IMR-90 (cell line): ENCODE measurements around the gene OSBPL9. TPM values are rescaled to one million over a fixed set of nuclear protein-coding genes. Genes with fewer than 3 reads are reported as not detected.
A peak's percentile ranks its signal among the peaks of the same experiment; 100 is the strongest.

Experiments used
- ATAC-seq: fragments of 200-7000 bp; cut with Tn5 transposase; 2 replicates; pipeline ENCODE4 v1.9.1; 2020; ENCODE audit warnings: low read depth, mild to moderate bottlenecking, moderate library complexity
- BruUV-seq: library from RNA; stranded (reverse); fragments of 400-500 nt; replicated peaks from 2 replicates; lab custom pipeline; 2021; lab: Mats Ljungman, UMichigan
- CTCF ChIA-PET: fragments of 300-600 bp; formaldehyde crosslinking; extraction: SDS; loops from one replicate; lab custom pipeline; 2021; ENCODE audit warnings: antibody characterized with exemption; lab: Yijun Ruan, JAX
- POLR2A ChIA-PET: fragments of 300-600 bp; sonication (Branson Sonifier 250); formaldehyde crosslinking; loops from one replicate; lab custom pipeline; 2022; ENCODE audit warnings: antibody characterized with exemption; ENCODE audit not compliant: unreplicated experiment; lab: Charles Lee
- DNase-seq: peaks from one replicate; pipeline ENCODE4 v3.0.0; 2013
- H2AFZ ChIP-seq: replicated peaks from 2 replicates; pipeline ENCODE3; 2013; ENCODE audit warnings: low read length, mild to moderate bottlenecking; ENCODE audit not compliant: poor library complexity
- H2AK5ac ChIP-seq: 2 replicates; pipeline ENCODE4 v1.6.1; 2013; ENCODE audit warnings: low read depth, low read length, inconsistent platforms
- H2AK9ac ChIP-seq: replicated peaks from 2 replicates; pipeline ENCODE3; 2013; ENCODE audit warnings: mild to moderate bottlenecking, low read depth, low read length, moderate library complexity; ENCODE audit not compliant: poor library complexity
- H2BK120ac ChIP-seq: 2 replicates; pipeline ENCODE4 v1.6.1; 2013; ENCODE audit warnings: low read depth, low read length, inconsistent platforms
- H2BK15ac ChIP-seq: 3 replicates; pipeline ENCODE4 v1.6.1; 2013; ENCODE audit warnings: low read depth, low read length, inconsistent platforms
- H2BK20ac ChIP-seq: 2 replicates; pipeline ENCODE4 v1.6.1; 2013; ENCODE audit warnings: low read depth, mild to moderate bottlenecking, inconsistent platforms, low read length, moderate library complexity
- H2BK5ac ChIP-seq: 2 replicates; pipeline ENCODE4 v1.6.1; 2013; ENCODE audit warnings: mild to moderate bottlenecking, low read depth, low read length, inconsistent platforms; ENCODE audit not compliant: poor library complexity, severe bottlenecking
- H3K14ac ChIP-seq: replicated peaks from 2 replicates; pipeline ENCODE4 v1.6.1; 2013; ENCODE audit warnings: low read depth, low read length, inconsistent platforms
- H3K18ac ChIP-seq: 2 replicates; pipeline ENCODE4 v1.6.1; 2013; ENCODE audit warnings: low read depth, low read length, control low read depth
- H3K23ac ChIP-seq: 2 replicates; pipeline ENCODE4 v1.6.1; 2013; ENCODE audit warnings: low read depth, low read length, inconsistent platforms
- H3K27ac ChIP-seq: 2 replicates; pipeline ENCODE4 v1.5.1; 2013; ENCODE audit warnings: mild to moderate bottlenecking, control low read depth, low read length; ENCODE audit not compliant: insufficient read depth
- H3K27me3 ChIP-seq: 2 replicates; pipeline ENCODE4 v1.6.1; 2013; ENCODE audit warnings: low read length; ENCODE audit not compliant: control insufficient read depth, insufficient read depth
- H3K36me3 ChIP-seq: 2 replicates; pipeline ENCODE4 v1.6.1; 2013; ENCODE audit warnings: low read length, mixed read lengths; ENCODE audit not compliant: control insufficient read depth, insufficient read depth
- H3K4ac ChIP-seq: 2 replicates; pipeline ENCODE4 v1.6.1; 2013; ENCODE audit warnings: low read depth, low read length, inconsistent platforms
- H3K4me1 ChIP-seq: 2 replicates; pipeline ENCODE4 v1.6.1; 2013; ENCODE audit warnings: low read length, mixed read lengths; ENCODE audit not compliant: control insufficient read depth, insufficient read depth
- H3K4me2 ChIP-seq: 2 replicates; pipeline ENCODE4 v1.6.1; 2013; ENCODE audit warnings: low read depth, mild to moderate bottlenecking, control low read depth, low read length, moderate library complexity
- H3K4me3 ChIP-seq: 2 replicates; pipeline ENCODE4 v1.5.1; 2013; ENCODE audit warnings: low read depth, mild to moderate bottlenecking, control low read depth, low read length, moderate library complexity; ENCODE audit not compliant: insufficient read depth
- H3K56ac ChIP-seq: 2 replicates; pipeline ENCODE4 v1.6.1; 2013; ENCODE audit warnings: low read length, inconsistent platforms; ENCODE audit not compliant: insufficient read depth; ENCODE audit errors: extremely low read depth
- H3K79me1 ChIP-seq, 2 experiments: 2 replicates each; pipeline ENCODE4 v1.6.1; 2013; ENCODE audit warnings: low read length in 2 of 2, inconsistent platforms in 1 of 2, low read depth in 1 of 2
- H3K9ac ChIP-seq: 2 replicates; pipeline ENCODE4 v1.6.1; 2013; ENCODE audit warnings: low read depth, low read length, control low read depth
- H3K9me1 ChIP-seq: 2 replicates; pipeline ENCODE4 v1.6.1; 2013; ENCODE audit warnings: low read length, inconsistent platforms; ENCODE audit not compliant: insufficient read depth
- H3K9me3 ChIP-seq: 2 replicates; pipeline ENCODE4 v1.6.1; 2013; ENCODE audit warnings: low read length; ENCODE audit not compliant: control insufficient read depth, insufficient read depth
- H4K20me1 ChIP-seq: 2 replicates; pipeline ENCODE4 v1.6.1; 2013; ENCODE audit warnings: low read length, inconsistent platforms; ENCODE audit not compliant: insufficient read depth
- H4K5ac ChIP-seq: 2 replicates; pipeline ENCODE4 v1.6.1; 2013; ENCODE audit warnings: mild to moderate bottlenecking, low read depth, low read length, control low read depth
- H4K8ac ChIP-seq, 2 experiments: 2 replicates each; pipeline ENCODE4 v1.6.1; 2013; ENCODE audit warnings: low read depth in 2 of 2, low read length in 2 of 2, control low read depth in 1 of 2, inconsistent platforms in 1 of 2
- H4K91ac ChIP-seq: 2 replicates; pipeline ENCODE4 v1.6.1; 2013; ENCODE audit warnings: low read depth, low read length, inconsistent platforms; ENCODE audit not compliant: insufficient read depth
- BHLHE40 ChIP-seq: fragments of 150-350 bp; IDR thresholded peaks from 2 replicates; pipeline ENCODE4 v1.6.1; 2016; ENCODE audit warnings: mild to moderate bottlenecking, low read depth, low read length
- CHD1 ChIP-seq: IDR thresholded peaks from 2 replicates; pipeline ENCODE4 v1.6.1; 2012; ENCODE audit warnings: low read depth, low read length, improper control_type of control experiment
- POLR2A ChIP-seq: IDR thresholded peaks from 2 replicates; pipeline ENCODE4 v1.6.1; 2012; ENCODE audit warnings: mild to moderate bottlenecking, low read depth, low read length
- WGBS, 2 experiments: methylation state at CpG; one replicate each; pipeline versions ENCODE4 v1.1.5 to v1.1.7; 2013; ENCODE audit warnings: missing lambda C conversion rate in 2 of 2; ENCODE audit not compliant: insufficient read length in 1 of 2; ENCODE audit errors: extremely low coverage in 2 of 2; 5-methylcytosine and 5-hydroxymethylcytosine counted together
- dilution Hi-C: fragments of 300-500 bp; cut with HindIII; formaldehyde crosslinking; loops from one replicate; pipeline ENCODE4 v1.14.3; 2018; ENCODE audit warnings: low sequenced_read_pairs; ENCODE audit not compliant: unreplicated experiment
- in situ Hi-C: fragments of 300-500 bp; cut with MboI; formaldehyde crosslinking; loops from 3 replicates; pipeline ENCODE4 v1.14.3; 2019; ENCODE audit warnings: low sequenced_read_pairs, inconsistent platforms, mixed read lengths
- intact Hi-C: fragments of 100-400 bp; cut with micrococcal nuclease; formaldehyde crosslinking; loops from 2 replicates; pipeline ENCODE4 v1.10.0; 2022
- polyA plus RNA-seq, 3 experiments: library from polyadenylated mRNA; depleted of rRNA; stranded (reverse); fragments of >200 nt; gene quantifications; 2 replicates each; pipeline ENCODE4 v1.2.3, GENCODE V29; 2012; ENCODE audit warnings: low replicate concordance in 1 of 3
- total RNA-seq: library from RNA; depleted of rRNA; stranded (reverse); fragments of >200 nt; gene quantifications from 2 replicates; pipeline ENCODE4 v1.2.3, GENCODE V29; 2012

The OSBPL9 gene
- total and polyA plus RNA-seq, 2 of the 4 experiments (the other 2 are of a cell fraction) = 51.4 to 127 TPM

DNA sequence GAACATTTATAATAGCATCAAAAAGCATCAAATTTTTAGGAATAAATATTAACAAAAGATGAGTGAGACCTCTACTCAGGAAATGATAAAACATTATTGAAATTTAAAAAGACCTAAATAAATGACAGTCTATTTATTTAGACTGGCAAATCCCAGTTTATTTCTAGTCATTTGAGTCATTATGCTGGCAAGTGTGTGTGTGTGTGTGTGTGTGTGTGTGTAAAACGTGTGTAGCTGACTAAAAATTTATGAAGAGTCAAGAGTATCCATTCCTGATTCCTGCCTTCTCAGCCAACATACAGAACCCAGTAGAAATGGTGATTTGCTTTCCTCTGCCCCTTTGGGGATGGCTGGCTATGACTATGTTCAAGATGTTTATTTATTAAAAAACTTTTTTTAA lies 46.2 kb downstream of the OSBPL9 start:
- dilution Hi-C loops = no loop called here
- H3K4me1 ChIP-seq = peaks cover 11% of the 10 kb centered on the region; the same call in 1 of the 2 replicates
- BruUV-seq = no TSS peak

More for the DNA sequence above, 46.2 kb downstream of the OSBPL9 start:
- H3K23ac ChIP-seq = no peak overlapping the region; the same call in 1 of the 2 replicates
- peaks cover 15% of the 10 kb centered on the region for H3K9me1 ChIP-seq
- no peak overlapping the region for H2AK9ac ChIP-seq
- H3K79me1 ChIP-seq = peaks cover 24 to 51% of the 10 kb centered on the region in 2 experiments
- H2BK120ac ChIP-seq = peak overlapping the region; percentile 26; the same call in 1 of the 2 replicates
- H2BK5ac ChIP-seq = peak overlapping the region; percentile 51
- no peak overlapping the region for H3K27ac ChIP-seq
- no peak overlapping the region for H2BK15ac ChIP-seq
- H3K4me2 ChIP-seq = no peak overlapping the region
- no peaks in the 10 kb centered on the region; the same call in 1 of the 2 replicates for H4K20me1 ChIP-seq
- no peaks in the 10 kb centered on the region for H3K9me3 ChIP-seq
- H3K4me3 ChIP-seq = no peak overlapping the region
- ATAC-seq (no peak), DNase-seq (peak; percentile 50)
- H3K18ac ChIP-seq = no peak overlapping the region
- no peak overlapping the region for H2AFZ ChIP-seq
- no peak overlapping the region for H4K91ac ChIP-seq
- H2AK5ac ChIP-seq = no peak overlapping the region
- in situ Hi-C loops (no loop called here), intact Hi-C loops (no loop called here)
- H3K27me3 ChIP-seq = no peaks in the 10 kb centered on the region
- no peak overlapping the region for H4K5ac ChIP-seq
- H4K8ac ChIP-seq = no peak overlapping the region
- no CpG with 5 or more reads among the region's 1 CpG for WGBS, 2 experiments
- CTCF ChIA-PET = no interaction called here
- H3K9ac ChIP-seq = no peak overlapping the region
- 0 out of 2 replicates have a peak overlapping the region, but pooled peaks have one; percentile 35 for H3K14ac ChIP-seq
- no peak overlapping the region for H3K56ac ChIP-seq
- no peak overlapping the region; the same call in 1 of the 2 replicates for H3K4ac ChIP-seq
- TF ChIP-seq POLR2A = no peak
- no peak for TF ChIP-seq CHD1
- peak; percentile 56; the same call in 1 of the 2 replicates for TF ChIP-seq BHLHE40
- POLR2A ChIA-PET = no interaction called here
- H2BK20ac ChIP-seq = no peak overlapping the region
- no peaks in the 10 kb centered on the region for H3K36me3 ChIP-seq
